ENCODE data around the gene ING1. TPM values are rescaled to one million over a fixed set of nuclear protein-coding genes. Genes with fewer than 3 reads are reported as not detected.

ING1 gene
- total RNA-seq, 1 experiment from 2014 or later = 22.0 TPM

DNA sequence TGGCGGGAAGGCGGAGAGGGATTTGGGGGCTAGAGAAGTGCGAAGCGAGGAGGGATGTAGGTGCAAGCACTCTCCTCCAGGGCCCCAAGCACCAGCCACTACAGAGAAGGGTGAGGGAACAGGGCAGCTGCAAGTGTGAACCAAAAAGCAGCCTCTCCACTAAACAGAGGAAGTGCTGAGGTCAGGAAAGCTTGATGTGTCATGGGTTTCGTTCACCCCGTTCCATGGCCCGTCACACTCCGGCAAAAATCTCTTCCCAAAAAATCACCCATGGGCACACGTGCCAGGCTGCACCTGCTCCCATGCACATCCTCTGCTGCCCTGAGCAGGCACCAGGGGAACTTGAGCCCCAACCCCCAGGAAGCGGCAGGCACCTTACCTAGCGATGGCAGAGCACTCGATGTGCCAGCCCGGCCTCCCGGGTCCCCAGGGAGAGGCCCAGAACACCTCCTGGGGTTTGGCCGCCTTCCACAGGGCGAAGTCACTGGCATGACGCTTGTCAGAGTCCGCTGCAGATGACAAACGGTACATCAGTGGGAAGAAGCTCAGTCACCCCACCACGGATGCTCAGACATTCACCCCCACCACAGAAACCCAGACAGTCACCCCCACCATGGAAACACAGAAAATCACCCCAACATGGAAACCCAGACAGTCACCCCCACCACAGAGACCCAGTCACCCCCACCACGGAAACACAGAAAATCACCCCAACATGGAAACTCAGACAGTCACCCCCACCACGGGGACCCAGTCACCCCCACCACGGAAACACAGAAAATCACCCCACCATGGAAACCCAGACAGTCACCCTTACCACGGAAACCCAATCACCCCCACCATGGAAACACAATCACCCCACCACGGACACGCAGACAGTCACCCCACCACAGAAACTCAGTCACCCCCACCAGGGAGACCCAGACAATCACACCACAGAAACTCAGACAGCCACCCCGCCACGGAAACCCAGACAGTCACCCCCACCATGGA, 36.6 kb upstream of the ING1 start:
- intact Hi-C loops (cut with micrococcal nuclease; ENCODE audit: unreplicated experiment) = no loop called here
- Histone ChIP-seq H3K27me3 (replicated peaks; ENCODE audit: insufficient read depth, low read depth, low read length, poor library complexity) (no peaks in the 10 kb centered on the region), H3K27ac (ENCODE audit: low read depth, low read length, poor library complexity, severe bottlenecking) (no peak overlapping the region), H3K4me3 (ENCODE audit: low read depth, low read length, poor library complexity, severe bottlenecking) (no peak overlapping the region), H3K4me1 (ENCODE audit: insufficient read depth, low read length, poor library complexity, severe bottlenecking) (no peaks in the 10 kb centered on the region), H3K9me3 (ENCODE audit: low read depth, low read length, poor library complexity, severe bottlenecking) (no peaks in the 10 kb centered on the region), H3K36me3 (ENCODE audit: insufficient read depth, low read length, poor library complexity, severe bottlenecking) (peaks cover 10% of the 10 kb centered on the region)
- no TSS peak for BruUV-seq (replicated peaks)
- DNase-seq (ENCODE audit: low spot score) = no peak
- CTCF ChIA-PET = no interaction called here
- POLR2A ChIA-PET (ENCODE audit: low non-redundant PET) = no interaction called here
- no peak for TF ChIP-seq EZH2 (IDR thresholded peaks at IDR 0.05; ENCODE audit: borderline replicate concordance, low read depth, low read length, poor library complexity, severe bottlenecking)
- TF ChIP-seq, protein P1, sequence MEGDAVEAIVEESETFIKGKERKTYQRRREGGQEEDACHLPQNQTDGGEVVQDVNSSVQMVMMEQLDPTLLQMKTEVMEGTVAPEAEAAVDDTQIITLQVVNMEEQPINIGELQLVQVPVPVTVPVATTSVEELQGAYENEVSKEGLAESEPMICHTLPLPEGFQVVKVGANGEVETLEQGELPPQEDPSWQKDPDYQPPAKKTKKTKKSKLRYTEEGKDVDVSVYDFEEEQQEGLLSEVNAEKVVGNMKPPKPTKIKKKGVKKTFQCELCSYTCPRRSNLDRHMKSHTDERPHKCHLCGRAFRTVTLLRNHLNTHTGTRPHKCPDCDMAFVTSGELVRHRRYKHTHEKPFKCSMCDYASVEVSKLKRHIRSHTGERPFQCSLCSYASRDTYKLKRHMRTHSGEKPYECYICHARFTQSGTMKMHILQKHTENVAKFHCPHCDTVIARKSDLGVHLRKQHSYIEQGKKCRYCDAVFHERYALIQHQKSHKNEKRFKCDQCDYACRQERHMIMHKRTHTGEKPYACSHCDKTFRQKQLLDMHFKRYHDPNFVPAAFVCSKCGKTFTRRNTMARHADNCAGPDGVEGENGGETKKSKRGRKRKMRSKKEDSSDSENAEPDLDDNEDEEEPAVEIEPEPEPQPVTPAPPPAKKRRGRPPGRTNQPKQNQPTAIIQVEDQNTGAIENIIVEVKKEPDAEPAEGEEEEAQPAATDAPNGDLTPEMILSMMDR (conservative IDR thresholded peaks at IDR 0.05; ENCODE audit: low read depth, low read length) = no peak

GRCh38 chr13:110677731-110678545, 35.6 kb upstream of the ING1 start:
- POLR2A ChIA-PET (ENCODE audit: low non-redundant PET) = no interaction called here
- no peaks in the 10 kb centered on the region for H3K9me3 ChIP-seq (ENCODE audit: low read depth, low read length, poor library complexity, severe bottlenecking)
- no TSS peak for BruUV-seq (replicated peaks)
- TF ChIP-seq EZH2 (IDR thresholded peaks at IDR 0.05; ENCODE audit: borderline replicate concordance, low read depth, low read length, poor library complexity, severe bottlenecking) = no peak
- TF ChIP-seq, protein P1 (conservative IDR thresholded peaks at IDR 0.05; ENCODE audit: low read depth, low read length) = no peak
- no peaks in the 10 kb centered on the region for H3K27me3 ChIP-seq (replicated peaks; ENCODE audit: insufficient read depth, low read depth, low read length, poor library complexity)
- H3K4me3 ChIP-seq (ENCODE audit: low read depth, low read length, poor library complexity, severe bottlenecking) = no peak overlapping the region
- H3K36me3 ChIP-seq (ENCODE audit: insufficient read depth, low read length, poor library complexity, severe bottlenecking) = peaks cover 21% of the 10 kb centered on the region
- no peak overlapping the region for H3K27ac ChIP-seq (ENCODE audit: low read depth, low read length, poor library complexity, severe bottlenecking)
- CTCF ChIA-PET = no interaction called here
- H3K4me1 ChIP-seq (ENCODE audit: insufficient read depth, low read length, poor library complexity, severe bottlenecking) = no peaks in the 10 kb centered on the region
- DNase-seq (ENCODE audit: low spot score) = no peak
- intact Hi-C loops (cut with micrococcal nuclease; ENCODE audit: unreplicated experiment) = no loop called here

GRCh38 chr13:110680852-110681251, 32.6 kb upstream of the ING1 start:
- H3K4me3 ChIP-seq (ENCODE audit: low read depth, low read length, poor library complexity, severe bottlenecking) = no peak overlapping the region
- H3K27me3 ChIP-seq (replicated peaks; ENCODE audit: insufficient read depth, low read depth, low read length, poor library complexity) = no peaks in the 10 kb centered on the region
- peak; percentile 50 for DNase-seq (ENCODE audit: low spot score)
- no TSS peak for BruUV-seq (replicated peaks)
- ChIA-PET POLR2A (ENCODE audit: low non-redundant PET) (no interaction called here), CTCF (interaction anchor here (0.6 to 1.4 kb wide), 2 partner anchors 138 to 244 kb away, joined by 3 to 4 read pairs; no protein-coding TSS in a partner anchor)
- H3K4me1 ChIP-seq (ENCODE audit: insufficient read depth, low read length, poor library complexity, severe bottlenecking) = no peaks in the 10 kb centered on the region
- H3K27ac ChIP-seq (ENCODE audit: low read depth, low read length, poor library complexity, severe bottlenecking) = no peak overlapping the region
- TF ChIP-seq, protein P1 (conservative IDR thresholded peaks at IDR 0.05; ENCODE audit: low read depth, low read length) = peak; percentile 47
- TF ChIP-seq EZH2 (IDR thresholded peaks at IDR 0.05; ENCODE audit: borderline replicate concordance, low read depth, low read length, poor library complexity, severe bottlenecking) = no peak
- H3K36me3 ChIP-seq (ENCODE audit: insufficient read depth, low read length, poor library complexity, severe bottlenecking) = peaks cover 38% of the 10 kb centered on the region
- H3K9me3 ChIP-seq (ENCODE audit: low read depth, low read length, poor library complexity, severe bottlenecking) = no peaks in the 10 kb centered on the region
- intact Hi-C loops (cut with micrococcal nuclease; ENCODE audit: unreplicated experiment) = loop anchor here (5.0 kb wide), 1 partner anchor 136 kb away; no protein-coding TSS in a partner anchor
